Activated naive CD4-positive, alpha-beta T cell treated with anti-CD3 and anti-CD28 coated beads for 36 hours (primary cell): ENCODE data around the gene CABLES1. TPM values are rescaled to one million over a fixed set of nuclear protein-coding genes. Genes with fewer than 3 reads are reported as not detected.

Source experiments
- CTCF ChIA-PET: fragments of 350-600 bp; sonication (Branson Sonifier 250); formaldehyde crosslinking; loops from one replicate; lab custom pipeline; 2021; ENCODE audit warnings: antibody characterized with exemption; lab: Charles Lee
- DNase-seq: peaks from one replicate; pipeline ENCODE4 v3.0.0-alpha.2; 2020
- H3K27ac Mint-ChIP-seq: one replicate; pipeline ENCODE4 v1.8.0; 2021; ENCODE audit warnings: mild to moderate bottlenecking, mixed read lengths
- H3K27me3 Mint-ChIP-seq: one replicate; pipeline ENCODE4 v1.8.0; 2021; ENCODE audit warnings: low read depth, mixed read lengths
- H3K36me3 Mint-ChIP-seq: one replicate; pipeline ENCODE4 v1.8.0; 2021; ENCODE audit warnings: low read depth, mixed read lengths
- H3K4me1 Mint-ChIP-seq: one replicate; pipeline ENCODE4 v1.8.0; 2021; ENCODE audit warnings: low read depth, mixed read lengths
- H3K4me3 Mint-ChIP-seq: one replicate; pipeline ENCODE4 v1.8.0; 2021; ENCODE audit warnings: mild to moderate bottlenecking, moderate library complexity, mixed read lengths
- H3K9me3 Mint-ChIP-seq: one replicate; pipeline ENCODE4 v1.8.0; 2021; ENCODE audit warnings: mixed read lengths
- intact Hi-C: fragments of 100-400 bp; cut with micrococcal nuclease; formaldehyde crosslinking; loops from one replicate; pipeline ENCODE4 v1.15.1; 2023
- total RNA-seq, 2 experiments: library from RNA; stranded (reverse); gene quantifications; one replicate each; pipeline ENCODE4 v1.2.3, GENCODE V29; 2021

CABLES1 gene
- total RNA-seq, 2 experiments from 2014 or later, result 0.12 to 0.38 TPM

DNA sequence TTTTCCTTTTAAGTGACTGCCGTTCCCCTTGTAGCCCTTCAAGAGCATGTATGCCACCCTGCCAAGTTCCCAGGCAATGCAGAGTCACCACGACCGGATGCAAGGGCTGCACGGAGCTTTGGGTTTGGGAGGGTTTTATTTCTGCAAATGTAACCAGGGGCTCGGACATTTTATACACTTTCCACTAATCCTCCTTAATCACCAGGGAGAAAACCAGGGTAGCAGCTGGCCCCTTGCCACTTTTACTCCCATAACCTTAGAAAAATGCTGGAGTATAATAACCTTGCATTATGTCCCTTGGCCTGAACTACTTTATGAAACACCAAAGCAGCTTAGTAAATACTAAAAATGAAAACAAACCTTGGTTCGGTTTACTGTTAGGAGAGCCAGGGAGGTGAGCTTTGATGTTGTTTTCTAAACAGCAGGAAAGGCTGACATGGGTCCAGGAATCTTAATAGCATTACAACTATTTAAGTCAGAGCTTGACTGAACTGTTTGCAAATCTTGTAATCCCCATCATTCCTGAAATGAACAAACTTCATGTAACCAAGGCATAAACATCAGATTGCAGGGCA is 165.0 kb downstream of the CABLES1 start:
- CTCF ChIA-PET, result no interaction called here
- Mint-ChIP-seq H3K4me3 (no peak overlapping the region), H3K9me3 (no peaks in the 10 kb centered on the region), H3K36me3 (peaks cover 4% of the 10 kb centered on the region), H3K27ac (no peak overlapping the region), H3K27me3 (no peaks in the 10 kb centered on the region), H3K4me1 (no peaks in the 10 kb centered on the region)
- DNase-seq, result no peak
- intact Hi-C loops, result no loop called here

DNA sequence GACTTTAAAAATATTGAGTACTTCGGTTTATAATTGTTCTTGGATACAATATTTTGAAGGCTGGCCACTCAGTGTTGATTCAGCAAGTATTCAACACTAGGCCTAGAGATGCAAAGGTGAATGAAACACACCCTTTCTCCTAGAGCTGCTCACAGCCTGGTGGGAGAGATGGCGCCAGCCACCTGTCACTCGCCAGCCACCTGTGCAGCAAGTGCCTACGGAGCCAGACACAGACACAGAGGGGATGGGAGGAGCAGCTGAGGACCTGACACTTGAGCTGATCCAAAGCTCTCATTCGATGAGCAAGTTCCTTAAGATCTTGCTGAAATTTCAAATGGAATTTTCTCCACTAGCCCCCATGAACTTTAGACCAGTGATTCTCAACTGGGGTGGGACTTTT is 166.7 kb downstream of the CABLES1 start:
- Mint-ChIP-seq H3K36me3 (peaks cover 4% of the 10 kb centered on the region), H3K4me3 (no peak overlapping the region), H3K9me3 (no peaks in the 10 kb centered on the region), H3K4me1 (no peaks in the 10 kb centered on the region), H3K27me3 (no peaks in the 10 kb centered on the region), H3K27ac (no peak overlapping the region)
- intact Hi-C loops, result no loop called here
- CTCF ChIA-PET, result interaction anchor here (0.6 kb wide), 1 partner anchor 211 kb away, joined by 3 read pairs; no protein-coding TSS in a partner anchor
- DNase-seq, result no peak

DNA sequence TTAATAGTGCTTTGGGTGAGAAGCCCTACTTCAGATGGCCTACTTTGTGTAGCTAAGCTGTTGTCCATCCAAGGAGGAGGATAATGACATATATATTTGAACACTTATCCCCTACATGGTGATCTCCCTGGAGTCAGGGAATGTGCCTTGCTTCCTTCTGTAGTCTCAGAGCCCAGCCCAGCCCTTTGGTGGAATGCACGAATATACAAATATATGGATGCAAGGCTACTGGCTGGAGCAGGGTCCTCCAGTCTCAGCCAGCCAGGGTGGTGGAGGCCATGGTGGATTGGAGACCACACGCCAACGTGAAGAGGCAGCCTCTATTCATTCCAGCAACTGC is 167.2 kb downstream of the CABLES1 start:
- intact Hi-C loops, result no loop called here
- no peaks in the 10 kb centered on the region for H3K27me3 Mint-ChIP-seq

DNA sequence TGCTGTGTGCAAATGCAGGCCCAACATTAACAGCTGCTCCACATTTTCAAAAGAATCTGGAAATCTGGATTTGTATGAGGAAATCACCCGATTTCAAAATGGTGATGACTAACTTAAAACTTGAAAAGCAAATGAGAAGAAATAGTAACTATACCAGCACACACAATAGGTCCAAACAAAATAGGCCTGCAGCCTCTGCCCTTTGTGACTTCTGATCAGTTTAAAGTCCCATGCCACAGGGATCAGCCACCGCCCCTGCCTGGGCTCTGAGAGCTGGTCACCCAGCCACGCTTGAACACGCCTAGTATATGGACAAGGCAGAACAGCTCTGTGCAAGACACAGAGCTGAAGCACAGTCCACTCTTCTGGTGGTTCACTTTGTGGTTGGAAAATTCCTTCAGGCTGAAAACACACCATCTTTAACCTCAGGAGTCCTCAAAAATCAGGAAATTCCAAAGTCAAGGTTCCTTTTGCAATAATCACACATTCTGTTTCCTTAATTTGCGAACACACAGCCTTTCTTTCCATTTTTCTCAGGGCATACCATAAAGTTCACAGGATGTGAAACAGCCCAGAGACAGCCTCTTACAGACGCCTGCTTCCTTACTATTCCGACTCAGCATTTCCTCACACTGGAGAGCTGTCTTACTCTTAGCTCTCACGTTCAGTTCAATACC is 167.7 kb downstream of the CABLES1 start:
- no peaks in the 10 kb centered on the region for H3K27me3 Mint-ChIP-seq
- no peaks in the 10 kb centered on the region for H3K9me3 Mint-ChIP-seq
- no peak overlapping the region for H3K4me3 Mint-ChIP-seq
- H3K4me1 Mint-ChIP-seq, result peaks cover 4% of the 10 kb centered on the region
- H3K36me3 Mint-ChIP-seq, result peaks cover 2% of the 10 kb centered on the region
- DNase-seq, result no peak
- intact Hi-C loops, result no loop called here
- no peak overlapping the region for H3K27ac Mint-ChIP-seq
- CTCF ChIA-PET, result no interaction called here

More for the DNA sequence above, 167.2 kb downstream of the CABLES1 start:
- no peaks in the 10 kb centered on the region for H3K4me1 Mint-ChIP-seq
- no peak for DNase-seq
- no peak overlapping the region for H3K4me3 Mint-ChIP-seq
- H3K27ac Mint-ChIP-seq, result no peak overlapping the region
- no peaks in the 10 kb centered on the region for H3K9me3 Mint-ChIP-seq
- peaks cover 4% of the 10 kb centered on the region for H3K36me3 Mint-ChIP-seq
- CTCF ChIA-PET, result interaction anchor here (0.6 kb wide), 1 partner anchor 211 kb away, joined by 3 read pairs; no protein-coding TSS in a partner anchor

DNA sequence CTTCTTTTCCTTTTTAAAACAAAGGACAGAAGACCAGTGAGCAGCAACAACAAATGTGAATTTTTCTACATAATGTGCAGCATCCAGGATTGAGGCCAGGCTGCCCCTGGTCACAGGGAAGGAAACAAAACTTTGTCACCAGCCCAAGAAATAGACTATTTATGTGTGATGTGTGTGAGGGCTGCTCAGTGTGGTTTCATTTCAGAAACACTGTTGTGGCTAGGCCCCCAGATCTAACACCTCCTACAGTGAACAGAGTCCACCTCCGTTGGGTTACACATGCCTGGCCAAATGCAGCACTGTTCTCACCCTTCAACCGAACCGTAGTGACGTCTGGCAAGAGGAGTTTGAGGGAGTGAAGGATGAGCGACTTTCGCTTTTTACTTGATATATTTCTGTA is 171.5 kb downstream of the CABLES1 start:
- intact Hi-C loops, result no loop called here
- CTCF ChIA-PET, result no interaction called here
- Mint-ChIP-seq H3K4me3 (no peak overlapping the region), H3K4me1 (peaks cover 13% of the 10 kb centered on the region), H3K9me3 (no peaks in the 10 kb centered on the region), H3K27me3 (no peaks in the 10 kb centered on the region), H3K36me3 (peaks cover 5% of the 10 kb centered on the region), H3K27ac (no peak overlapping the region)
- DNase-seq, result no peak

DNA sequence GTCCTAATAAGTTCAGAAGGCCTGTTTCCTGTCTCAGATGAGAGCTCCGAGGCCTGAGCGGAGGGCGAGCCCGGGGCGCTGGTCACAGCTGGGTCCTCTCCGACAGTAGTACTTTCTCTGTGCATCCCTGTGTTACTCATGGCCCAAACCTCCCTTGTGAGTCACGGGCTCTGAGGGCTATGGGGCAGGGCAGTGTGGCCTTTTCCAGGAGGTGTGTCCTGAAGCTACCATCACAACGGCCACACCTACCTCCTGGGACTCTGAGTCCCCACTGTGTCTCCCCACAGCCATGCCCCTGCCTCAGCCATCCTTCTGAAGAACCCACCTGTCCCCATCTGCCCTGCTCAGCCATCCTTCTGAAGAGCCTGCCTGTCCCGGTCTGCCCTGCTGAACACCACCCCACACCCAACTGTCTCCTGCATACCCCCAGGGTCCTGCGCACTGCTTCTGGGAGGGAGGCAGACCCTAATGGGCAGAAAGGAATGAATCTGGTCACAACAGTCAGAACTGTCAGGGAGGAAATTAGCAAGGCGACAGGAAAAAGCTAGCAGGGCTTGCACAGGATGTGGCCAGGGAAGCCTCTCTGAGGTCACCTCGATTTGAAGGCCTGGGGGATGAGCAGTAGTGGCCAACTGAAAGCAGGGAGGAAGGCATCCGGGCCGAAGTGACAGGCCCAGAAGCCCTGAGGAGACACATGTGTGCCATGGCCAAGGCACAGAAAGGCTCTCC is 172.4 kb downstream of the CABLES1 start:
- CTCF ChIA-PET, result interaction anchor here (0.6 kb wide), 1 partner anchor 667 kb away, joined by 3 read pairs; no protein-coding TSS in a partner anchor
- Mint-ChIP-seq H3K9me3 (no peaks in the 10 kb centered on the region), H3K27me3 (no peaks in the 10 kb centered on the region), H3K4me3 (no peak overlapping the region), H3K27ac (no peak overlapping the region), H3K4me1 (peaks cover 13% of the 10 kb centered on the region), H3K36me3 (peaks cover 5% of the 10 kb centered on the region)
- peak; percentile 21 for DNase-seq
- intact Hi-C loops, result no loop called here

Other genes with a start within 250 kb of the CABLES1 start
- gene RBBP8, start 202.2 kb upstream of the CABLES1 start, total RNA-seq, result 10 to 100 TPM; 77.7 to 83.7 TPM